IPS-NIHi7 (cell line): ENCODE data around the gene STK11.

Experiments
- DNase-seq: peaks from one replicate; pipeline ENCODE4 v3.0.0; 2012; ENCODE audit warnings: mixed read lengths; ENCODE audit errors: extremely low spot score

Gene STK11, protein sequence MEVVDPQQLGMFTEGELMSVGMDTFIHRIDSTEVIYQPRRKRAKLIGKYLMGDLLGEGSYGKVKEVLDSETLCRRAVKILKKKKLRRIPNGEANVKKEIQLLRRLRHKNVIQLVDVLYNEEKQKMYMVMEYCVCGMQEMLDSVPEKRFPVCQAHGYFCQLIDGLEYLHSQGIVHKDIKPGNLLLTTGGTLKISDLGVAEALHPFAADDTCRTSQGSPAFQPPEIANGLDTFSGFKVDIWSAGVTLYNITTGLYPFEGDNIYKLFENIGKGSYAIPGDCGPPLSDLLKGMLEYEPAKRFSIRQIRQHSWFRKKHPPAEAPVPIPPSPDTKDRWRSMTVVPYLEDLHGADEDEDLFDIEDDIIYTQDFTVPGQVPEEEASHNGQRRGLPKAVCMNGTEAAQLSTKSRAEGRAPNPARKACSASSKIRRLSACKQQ

DNA sequence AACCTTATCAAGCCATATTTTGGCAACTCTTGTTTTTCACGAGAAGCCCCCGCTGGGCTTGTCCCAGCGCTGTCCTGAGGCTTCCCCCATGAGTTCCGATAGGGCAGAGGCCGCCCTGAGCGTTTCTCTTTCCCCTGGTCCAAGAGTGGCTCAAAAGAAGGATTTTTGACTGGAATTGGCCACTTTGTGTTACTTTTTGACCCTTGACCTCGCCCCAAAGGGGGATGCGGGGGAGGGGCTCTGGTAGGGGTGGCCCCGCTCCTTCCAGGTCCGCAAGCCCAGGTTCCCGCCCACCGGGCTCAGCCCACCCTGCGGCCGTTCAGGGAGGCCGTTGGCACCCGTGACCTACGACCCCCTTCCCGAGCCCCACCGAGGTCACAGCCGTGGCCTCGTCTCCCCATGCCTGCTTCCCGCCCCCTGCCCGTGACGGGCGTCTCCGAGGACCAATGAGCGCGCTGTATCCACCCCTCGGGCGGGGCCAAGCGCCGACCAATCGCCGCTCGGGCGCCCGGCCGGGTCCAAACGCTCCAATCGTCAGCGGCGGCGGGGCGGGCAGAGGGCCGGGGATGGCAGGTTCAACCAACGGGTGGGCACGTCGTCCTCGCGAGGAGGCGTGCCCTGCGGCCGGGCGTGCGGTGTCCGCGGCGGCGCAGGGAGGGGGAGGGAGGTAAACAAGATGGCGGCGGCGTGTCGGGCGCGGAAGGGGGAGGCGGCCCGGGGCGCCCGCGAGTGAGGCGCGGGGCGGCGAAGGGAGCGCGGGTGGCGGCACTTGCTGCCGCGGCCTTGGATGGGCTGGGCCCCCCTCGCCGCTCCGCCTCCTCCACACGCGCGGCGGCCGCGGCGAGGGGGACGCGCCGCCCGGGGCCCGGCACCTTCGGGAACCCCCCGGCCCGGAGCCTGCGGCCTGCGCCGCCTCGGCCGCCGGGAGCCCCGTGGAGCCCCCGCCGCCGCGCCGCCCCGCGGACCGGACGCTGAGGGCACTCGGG is at the start of gene STK11:
TSS of gene STK11 (plus strand) at position 665 of the 986 bp plus-strand sequence. CDS start 1,136 bp downstream, outside the sequence.
- peak; percentile 100 for DNase-seq

DNA sequence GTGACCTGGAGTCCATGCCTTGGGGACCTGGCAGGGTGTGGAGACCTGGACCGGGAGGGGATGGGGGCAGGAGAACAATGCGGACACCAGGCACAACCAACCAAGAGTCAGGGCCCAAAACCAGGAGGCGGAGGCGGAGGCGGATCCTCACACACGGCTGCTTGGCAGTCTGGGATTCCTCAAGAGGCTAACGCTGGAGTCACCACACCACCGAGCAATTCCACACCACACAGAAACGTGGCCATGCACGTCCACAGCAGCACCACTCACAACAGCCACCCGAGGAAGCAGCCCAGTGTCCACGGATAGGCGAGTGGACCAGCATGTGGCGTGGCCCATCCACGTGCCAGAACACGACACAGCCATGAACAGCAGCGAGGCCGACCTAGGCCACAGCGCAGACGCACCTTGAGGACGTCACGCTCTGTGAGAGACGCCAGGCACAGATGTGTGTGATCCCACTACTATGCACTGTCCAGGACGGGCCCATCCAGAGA is 49.2 kb upstream of the STK11 start:
- no peak for DNase-seq

DNA sequence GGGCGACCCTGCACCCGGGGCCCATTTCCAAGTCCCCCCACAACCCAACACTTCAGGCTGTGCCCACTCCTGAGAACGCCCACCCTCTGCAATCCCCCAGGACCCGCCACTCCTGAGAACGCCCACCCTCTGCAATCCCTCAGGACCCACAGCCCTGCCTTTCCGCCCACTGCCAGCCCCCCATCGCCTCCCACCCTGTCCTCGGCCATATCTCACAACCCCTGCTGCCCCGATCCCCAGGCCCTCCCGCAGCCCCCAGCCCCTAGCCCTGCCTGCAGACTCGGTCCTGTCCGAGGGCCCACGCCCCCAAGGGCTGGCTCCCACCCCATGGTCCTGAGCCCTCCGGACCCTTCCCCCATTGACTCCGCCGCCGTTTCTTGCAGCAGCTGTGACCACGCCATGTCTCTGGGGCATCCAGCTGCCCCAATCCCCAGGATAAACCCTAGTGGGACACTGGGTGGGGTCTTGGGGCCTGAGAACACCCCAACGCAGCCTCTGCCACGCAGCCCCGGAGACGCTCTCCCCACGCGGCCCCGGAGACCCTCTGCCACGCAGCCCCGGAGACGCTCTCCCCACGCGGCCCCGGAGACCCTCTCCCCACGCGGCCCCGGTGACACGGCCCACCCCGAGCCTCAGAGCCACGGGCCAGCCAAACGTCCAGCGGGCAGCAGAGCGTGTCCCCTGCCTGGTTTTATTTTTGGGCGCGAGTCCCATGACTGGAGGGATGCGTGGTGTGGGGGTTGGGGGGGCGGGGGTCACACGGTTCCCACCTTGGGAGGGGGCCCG is 48.6 kb upstream of the STK11 start:
- DNase-seq, result no peak

DNA sequence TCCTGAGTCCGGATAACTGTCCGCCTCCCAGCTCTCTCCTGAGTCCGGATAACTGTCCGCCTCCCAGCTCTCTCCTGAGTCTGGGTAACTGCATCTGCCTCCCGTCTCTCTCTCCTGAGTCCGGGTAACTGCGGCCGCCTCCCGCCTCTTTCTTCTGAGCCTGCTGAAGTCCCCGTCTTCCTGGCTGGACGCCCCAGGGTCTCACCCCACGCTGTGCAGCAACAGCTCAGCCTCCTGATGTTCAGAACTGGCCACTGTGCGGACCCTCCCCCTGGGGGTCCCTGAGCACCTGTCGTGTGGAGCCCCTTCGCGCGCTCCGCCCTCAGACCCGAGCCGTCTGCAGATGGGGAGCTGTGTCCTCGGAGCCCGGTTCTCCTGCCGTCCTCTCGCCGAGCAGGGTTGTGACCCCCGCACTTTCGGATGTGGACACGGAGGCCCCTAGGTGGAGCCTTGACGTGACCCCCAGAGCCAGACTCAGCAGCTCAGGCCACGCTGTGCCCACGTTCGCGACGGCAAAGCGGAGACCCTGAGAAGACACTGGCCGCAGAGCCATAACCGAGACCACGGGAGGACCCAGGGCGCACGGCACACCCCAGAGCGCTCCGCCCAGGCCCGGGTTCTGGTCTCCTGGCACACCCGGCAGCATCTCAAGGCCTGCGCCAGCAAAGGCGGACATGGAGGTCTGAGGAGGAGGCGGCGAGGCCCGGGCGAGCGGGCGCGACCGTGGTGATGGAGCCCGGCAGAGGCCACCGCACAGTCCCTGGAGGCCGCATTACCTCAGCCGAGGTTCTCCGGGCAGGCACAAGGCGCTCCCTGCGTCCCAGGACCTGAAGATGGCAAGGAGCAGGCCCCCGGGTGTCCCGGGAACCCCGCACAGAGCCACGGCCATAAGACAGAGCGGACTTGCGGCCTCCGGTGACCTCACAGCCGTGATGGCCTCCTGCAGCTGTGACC is 47.4 kb upstream of the STK11 start:
- no peak for DNase-seq

DNA sequence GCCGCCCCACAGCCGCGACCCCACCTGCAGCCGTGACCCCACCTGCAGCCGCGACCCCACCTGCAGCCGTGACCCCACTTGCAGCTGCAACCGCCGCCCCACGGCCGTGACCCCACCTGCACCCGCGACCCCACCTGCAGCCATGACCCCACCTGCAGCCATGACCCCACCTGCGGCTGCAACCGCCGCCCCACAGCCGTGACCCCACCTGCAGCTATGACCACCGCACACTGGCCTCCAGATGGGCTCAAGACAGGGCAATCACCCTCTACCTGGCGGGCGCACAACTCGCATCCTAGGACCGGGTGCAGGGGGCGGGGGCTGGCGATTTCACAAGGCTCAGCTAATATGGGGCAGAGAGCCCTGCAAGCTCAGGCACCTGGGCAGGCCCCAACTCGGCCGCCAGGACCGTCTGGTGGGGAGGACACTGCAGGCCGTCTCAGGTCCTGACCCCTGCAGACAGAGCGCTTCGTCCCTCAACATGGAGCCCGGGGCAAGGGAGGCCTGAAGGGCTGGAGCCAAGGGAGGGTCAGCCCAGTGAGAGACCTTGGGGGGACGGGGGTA is 46.6 kb upstream of the STK11 start:
- DNase-seq, result no peak

DNA sequence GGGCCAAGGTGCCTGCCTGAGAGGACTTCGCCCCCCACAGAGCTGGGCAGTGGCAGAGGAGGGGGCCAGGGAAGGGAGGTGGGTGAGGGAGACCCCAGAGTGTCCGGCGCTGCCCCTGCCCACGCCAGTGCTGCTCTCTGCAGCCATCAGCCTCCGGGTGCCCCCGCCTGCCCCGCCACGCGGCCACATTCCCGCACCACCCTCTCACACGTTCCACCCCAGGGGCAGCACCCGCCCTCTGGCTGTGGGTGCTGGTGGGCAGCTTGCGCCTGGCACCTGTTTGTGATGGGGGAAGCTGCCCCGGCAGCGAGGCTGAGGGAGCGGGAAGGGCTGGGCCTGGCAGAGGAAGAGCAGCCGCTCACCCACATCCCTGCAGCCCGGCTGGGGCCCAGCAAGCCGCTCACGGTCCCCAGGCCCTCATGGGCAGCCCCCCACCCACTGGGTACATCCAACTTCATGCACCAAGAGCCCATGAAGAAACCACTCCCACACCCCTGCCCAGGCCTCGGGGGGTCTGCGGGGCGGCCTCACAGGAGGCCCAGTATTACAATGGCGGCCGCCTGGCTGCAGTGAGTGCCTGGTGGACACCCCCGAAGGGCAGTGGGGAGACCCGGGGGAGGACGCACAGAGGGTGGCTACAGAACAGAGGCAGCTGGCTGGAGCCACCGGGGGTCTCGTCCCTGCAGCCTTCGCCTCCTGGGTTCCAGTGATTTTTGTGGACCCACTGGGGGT is 45.5 kb upstream of the STK11 start:
- no peak for DNase-seq

DNA sequence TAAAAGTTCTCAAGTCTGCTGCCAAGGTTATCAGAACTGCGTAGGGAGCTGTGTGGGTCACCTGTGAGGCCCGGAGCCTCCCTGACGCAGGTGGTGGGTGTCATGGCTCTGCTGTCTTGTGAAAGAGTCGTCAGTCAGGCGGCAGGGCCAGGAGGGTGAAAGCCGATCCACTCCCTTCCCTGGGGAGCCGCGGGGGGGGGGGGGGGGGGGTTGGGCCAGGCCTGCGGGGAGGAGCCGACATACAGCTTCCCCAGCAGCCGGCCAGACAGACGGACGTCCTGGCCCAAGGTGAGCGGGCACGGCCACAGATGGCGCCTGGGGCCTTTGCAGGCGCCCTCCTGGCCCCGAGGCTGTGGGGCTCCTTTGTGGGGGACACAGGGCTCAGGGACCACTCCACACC is 43.9 kb upstream of the STK11 start:
- peak; percentile 62 for DNase-seq

DNA sequence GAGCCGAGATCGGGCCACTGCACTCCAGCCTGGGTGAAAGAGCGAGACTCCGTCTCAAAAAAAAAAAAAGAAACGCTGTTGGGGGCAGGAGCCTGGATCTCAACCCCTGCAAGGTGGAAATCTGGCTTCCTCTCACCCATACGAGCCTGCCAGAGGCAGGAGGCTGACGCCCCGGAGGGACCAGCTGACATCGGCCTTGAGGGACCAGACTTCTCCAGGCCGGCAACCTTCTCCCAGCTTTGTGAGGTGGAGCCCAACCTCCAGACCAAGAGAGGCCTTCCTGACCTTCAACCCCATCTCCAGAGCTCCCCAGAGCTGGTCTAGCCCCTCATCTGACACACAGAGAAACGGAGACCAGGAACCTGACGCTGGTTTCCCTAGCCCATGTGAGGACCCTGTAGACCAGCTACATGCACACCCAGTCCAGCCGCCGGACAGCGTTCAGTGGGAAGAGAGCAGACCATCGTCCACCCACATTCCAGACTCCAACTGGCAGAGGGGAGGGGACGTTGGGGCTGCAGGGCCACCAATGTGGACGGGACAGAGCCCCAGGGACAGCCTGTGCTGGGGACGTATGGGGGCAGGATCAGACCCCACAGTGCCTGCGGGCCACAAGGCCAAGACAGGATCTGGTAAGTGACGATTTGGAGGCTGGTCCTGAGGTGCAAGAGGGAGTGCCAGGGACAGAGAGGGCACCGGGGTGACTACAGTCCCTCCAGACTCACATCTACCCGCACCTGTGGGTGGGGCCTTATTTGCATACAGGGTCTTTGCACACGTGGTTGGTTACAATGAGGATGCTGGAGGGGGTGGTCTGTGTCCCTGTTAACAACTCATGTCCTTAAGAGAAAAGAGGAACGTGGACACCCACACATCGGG is 42.9 kb upstream of the STK11 start:
- no peak for DNase-seq

DNA sequence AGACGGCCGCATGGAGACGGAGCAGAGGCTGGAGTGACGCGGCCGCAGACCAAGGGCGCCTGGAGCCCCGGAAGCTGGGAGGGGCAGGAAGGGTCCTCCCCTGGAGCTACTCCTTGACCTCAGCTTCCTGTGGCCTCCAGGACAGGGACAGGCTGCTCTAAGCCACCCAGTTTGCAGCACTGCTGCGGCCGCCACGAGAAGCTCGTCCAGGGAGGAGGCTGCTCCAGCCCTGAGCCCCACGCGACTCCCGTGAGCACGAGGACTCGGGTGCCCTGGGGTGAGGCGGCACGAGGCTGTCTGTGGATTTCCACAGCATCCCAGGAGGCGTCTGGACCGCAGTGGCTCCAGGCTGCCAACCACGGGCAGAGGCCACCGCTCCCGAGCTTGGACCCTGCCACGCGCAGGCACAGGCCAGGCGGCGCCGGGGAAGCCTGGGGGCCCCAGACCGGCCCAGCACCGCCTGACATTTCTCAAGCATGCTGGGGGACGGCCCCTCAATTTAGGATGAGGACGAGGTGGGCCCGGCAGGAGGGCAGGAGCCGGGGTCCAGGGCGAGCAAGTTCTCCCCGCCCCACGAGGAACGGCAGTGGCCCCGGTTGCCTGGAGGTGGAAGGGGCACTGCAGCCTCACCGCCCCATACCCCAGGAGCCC is 42.2 kb upstream of the STK11 start:
- no peak for DNase-seq

DNA sequence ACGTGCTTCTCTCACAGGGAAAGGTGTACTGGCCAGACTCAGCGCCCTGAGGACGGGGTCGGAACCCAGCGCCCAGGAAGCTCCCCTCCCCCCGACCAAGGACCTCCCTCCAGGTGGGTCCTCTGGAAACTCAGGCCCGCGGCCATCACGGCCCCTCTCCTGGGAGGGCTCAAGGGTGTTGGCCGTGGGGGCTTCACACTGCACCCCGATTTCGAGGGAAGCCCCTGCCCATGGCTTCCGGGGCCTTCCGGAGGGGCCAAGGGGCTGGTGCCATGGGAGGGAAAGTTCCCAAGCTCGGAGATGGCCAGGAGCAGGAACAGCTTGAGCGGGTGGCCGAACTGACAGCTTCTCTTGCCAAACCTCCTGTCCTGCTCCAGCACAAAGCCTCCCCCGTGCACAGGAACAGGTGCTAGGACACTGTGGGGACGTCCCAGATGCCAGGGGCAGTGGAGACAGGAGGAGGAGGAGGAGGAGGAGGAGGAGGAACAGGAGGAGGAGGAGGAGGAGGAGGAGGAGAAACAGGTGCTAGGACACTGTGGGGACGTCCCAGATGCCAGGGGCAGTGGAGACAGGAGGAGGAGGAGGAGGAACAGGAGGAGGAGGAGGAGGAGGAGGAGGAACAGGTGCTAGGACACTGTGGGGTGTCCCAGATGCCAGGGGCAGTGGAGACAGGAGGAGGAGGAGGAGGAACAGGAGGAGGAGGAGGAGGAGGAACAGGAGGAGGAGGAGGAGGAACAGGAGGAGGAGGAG is 41.5 kb upstream of the STK11 start:
- DNase-seq, result no peak

DNA sequence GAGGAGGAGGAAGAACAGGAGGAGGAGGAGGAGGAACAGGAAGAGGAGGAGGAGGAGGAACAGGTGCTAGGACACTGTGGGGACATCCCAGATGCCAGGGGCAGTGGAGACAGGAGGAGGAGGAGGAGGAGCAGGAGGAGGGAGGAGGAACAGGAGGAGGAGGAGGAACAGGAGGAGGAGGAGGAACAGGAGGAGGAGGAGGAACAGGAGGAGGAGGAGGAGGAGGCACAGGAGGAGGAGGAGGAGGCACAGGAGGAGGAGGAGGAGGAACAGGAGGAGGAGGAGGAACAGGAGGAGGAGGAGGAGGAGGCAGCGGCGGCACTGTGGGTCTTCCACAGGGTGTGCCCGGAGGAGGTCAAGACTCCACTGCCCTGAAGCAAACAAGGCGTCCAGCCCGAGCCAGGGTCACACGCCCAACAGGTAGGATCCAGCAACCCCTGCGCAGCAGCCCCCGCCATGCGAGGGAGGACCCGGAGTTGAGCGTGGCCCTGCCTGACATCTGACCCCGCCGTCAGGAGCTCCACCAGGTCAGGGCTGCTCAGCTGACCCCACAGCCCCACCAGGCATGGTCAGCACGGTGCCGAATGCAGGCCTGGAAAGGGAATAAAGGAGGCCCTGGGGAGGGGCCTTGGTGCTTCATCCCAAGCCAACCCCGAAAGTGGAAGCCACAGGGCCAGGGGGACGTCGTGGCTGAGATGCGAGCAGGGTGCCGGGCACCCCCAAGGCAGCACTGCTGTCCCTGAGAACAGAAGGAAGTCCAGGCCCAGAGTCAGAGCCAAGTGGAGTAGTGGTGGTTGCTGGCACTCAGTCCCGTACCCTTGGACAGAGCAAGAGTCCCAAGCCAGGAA is 40.7 kb upstream of the STK11 start:
- no peak for DNase-seq

DNA sequence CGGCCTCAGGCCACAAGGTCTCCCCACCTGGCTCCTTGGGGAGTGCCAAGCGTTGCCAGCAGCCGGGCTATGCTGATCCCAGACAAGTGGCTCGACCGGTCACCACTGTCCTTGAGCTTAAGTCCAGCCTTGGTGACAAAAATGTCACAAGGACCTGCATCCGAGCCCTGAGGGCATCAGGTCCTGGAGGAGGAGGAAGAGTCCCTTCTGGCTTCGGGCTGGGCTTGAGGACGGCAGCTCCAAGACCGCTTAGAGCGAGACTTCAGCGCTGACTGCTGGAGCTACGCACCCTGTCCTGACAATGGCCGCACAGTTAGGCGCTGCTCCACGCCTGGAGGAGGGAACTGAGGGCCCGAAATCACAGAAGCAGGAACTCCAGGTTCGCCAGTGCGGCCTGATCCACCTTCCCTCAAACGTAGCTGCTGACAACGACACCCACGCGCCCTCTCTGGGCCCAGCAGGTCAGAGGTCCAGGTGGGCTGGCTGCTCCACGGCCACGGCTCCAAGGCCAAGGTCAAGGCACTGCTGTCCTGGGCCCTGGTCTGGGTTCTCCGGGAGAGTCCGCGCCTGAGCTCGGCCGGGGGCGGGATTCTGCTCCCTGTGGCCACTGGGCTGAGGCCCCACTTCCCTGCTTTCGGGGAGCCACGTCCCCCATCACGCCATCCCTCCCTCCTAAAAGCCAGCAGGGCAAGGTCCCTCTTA is 38.6 kb upstream of the STK11 start:
- DNase-seq, result no peak

DNA sequence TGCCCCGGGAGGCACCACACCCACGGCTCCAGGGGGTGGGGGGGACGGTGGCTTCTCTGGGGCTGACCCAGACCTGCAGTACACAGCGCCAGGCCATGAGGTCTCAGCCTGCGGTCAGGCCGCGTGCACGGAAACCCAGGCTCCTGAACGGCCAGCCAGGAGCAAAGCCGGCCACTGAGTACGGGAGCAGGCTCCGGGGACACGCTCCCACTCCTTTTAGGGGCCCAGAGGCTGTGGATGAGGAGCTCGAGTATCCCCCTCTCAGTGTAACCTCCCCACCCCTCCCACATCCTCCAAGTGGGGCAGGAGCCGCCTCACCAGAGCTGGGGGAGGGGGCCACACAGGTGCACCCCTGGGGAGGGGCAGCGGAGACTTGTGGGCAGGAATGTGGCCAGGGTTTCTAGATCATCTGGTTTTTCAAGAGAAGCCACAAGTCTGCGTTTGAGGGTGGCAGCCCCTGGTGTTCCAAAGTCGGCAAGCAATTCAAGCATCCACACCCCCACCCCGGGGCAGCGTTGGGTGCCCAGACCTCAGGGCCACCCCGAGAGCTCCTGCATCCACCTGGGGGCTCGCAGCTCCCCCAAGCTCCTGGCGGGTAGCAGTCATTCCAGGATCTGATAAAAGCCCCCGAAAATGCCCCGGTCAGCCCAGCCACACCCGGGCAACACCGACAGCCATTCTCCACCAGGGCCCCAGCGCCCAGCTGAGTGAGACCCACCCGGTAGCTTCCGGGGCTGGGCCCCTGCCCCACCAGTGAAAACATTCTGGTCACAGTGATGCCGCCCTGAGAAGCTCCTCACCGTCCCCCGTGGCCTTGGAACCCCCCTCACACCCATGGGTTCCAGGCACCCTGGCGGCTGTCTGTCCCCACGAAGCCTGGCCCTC is 37.6 kb upstream of the STK11 start:
- DNase-seq, result no peak

DNA sequence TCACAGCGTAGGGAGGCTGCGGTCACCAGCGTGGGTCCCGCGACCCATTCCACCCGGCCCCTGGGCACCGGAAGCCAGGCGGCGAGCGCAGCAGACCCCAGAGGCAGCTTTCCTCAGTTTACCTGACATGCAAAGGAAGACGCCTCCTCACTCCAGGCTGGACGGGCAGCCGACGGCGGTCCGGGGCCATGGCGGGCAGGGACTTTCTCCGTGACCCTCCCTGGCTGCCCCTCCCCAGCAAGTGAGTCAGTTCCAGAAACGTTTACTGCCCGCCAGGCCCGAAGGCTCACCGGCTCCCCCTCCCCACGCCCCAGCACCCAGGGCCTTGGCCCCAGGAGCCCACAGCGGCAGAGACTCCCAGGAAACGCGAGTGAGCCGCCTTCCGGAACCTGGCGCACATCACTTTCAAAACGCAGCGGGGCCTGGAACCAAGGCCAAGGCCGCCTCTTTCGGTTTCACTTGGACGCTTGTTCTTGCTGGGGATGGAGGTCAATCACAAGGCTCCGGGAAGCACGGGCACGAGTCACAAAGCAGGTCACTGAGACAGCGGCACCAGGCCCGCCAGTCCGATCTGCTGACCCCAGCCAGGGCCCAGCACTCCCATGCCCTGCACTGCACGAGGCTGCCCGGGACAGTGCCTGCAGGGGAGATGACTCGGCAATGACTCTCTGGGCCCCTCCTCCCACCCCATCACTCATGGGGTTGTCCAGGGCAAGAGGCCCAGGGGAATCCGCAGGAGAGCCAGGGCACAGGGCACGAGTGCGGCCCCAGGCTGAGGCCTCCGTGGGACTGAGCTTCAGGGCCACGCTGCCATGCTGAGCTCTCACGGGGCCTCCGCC is 36.8 kb upstream of the STK11 start:
- no peak for DNase-seq
